ENCODE measurements around the gene SP100.

Gene SP100

GRCh38 chr2:230418341-230419016 is 2.5 kb downstream of the SP100 start:
- peak overlapping the region; percentile 76 for H3K4me3 ChIP-seq (ENCODE audit: low read depth, low read length)
- no peak for TF ChIP-seq CTCF (IDR thresholded peaks at IDR 0.05; ENCODE audit: low read depth, low read length, missing control alignments)
- no peak for DNase-seq (ENCODE audit: low read depth)

GRCh38 chr2:230419181-230419580 is 3.2 kb downstream of the SP100 start:
- DNase-seq (ENCODE audit: low read depth): no peak
- no peak for TF ChIP-seq CTCF (IDR thresholded peaks at IDR 0.05; ENCODE audit: low read depth, low read length, missing control alignments)
- peak overlapping the region; percentile 76 for H3K4me3 ChIP-seq (ENCODE audit: low read depth, low read length)

GRCh38 chr2:230422149-230422548 is 6.1 kb downstream of the SP100 start:
- TF ChIP-seq CTCF (IDR thresholded peaks at IDR 0.05; ENCODE audit: low read depth, low read length, missing control alignments): peak; percentile 3
- no peak for DNase-seq (ENCODE audit: low read depth)
- H3K4me3 ChIP-seq (ENCODE audit: low read depth, low read length): no peak overlapping the region

- TF ChIP-seq CTCF (IDR thresholded peaks at IDR 0.05; ENCODE audit: low read depth, low read length, missing control alignments): no peak
- no peak for DNase-seq (ENCODE audit: low read depth)
- H3K4me3 ChIP-seq (ENCODE audit: low read depth, low read length): no peak overlapping the region
Observed at GRCh38 chr2:230423851-230424458, 8.0 kb downstream of the SP100 start.

- DNase-seq (ENCODE audit: low read depth): no peak
- no peak overlapping the region for H3K4me3 ChIP-seq (ENCODE audit: low read depth, low read length)
- TF ChIP-seq CTCF (IDR thresholded peaks at IDR 0.05; ENCODE audit: low read depth, low read length, missing control alignments): no peak
Observed at GRCh38 chr2:230425377-230425776, 9.4 kb downstream of the SP100 start.

GRCh38 chr2:230429513-230429912 is 13.5 kb downstream of the SP100 start:
- DNase-seq (ENCODE audit: low read depth): no peak
- no peak overlapping the region for H3K4me3 ChIP-seq (ENCODE audit: low read depth, low read length)
- TF ChIP-seq CTCF (IDR thresholded peaks at IDR 0.05; ENCODE audit: low read depth, low read length, missing control alignments): no peak

All from GM12864 (cell line).